ENCODE data around the gene IRS1.

IRS1 gene

DNA sequence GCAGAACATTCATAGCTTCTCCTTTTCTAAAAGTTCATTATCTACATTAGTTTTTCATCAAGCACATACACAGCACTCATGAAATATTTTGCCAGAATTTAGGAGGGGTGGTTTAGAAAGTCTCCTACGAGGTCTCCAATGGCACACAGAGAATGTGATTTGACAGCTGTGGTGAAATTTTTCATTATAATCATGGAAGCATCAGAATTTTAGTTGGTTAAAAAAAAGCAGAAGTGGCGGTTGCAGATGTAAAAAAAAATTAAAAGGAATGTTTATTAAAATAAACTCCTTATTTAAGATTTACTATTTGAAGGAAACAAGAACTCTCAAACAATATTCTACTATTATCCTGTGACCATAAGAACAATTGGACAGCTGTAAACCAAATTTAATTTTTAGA lies 25.4 kb upstream of the IRS1 start:
- no peak for DNase-seq

- peak; percentile 79 for DNase-seq
Observed at GRCh38 chr2:226818930-226819329, 19.3 kb upstream of the IRS1 start.

GRCh38 chr2:226813148-226813701 lies 13.6 kb upstream of the IRS1 start:
- peak; percentile 37 for DNase-seq

- DNase-seq, result no peak
Observed at GRCh38 chr2:226803410-226803809, 3.8 kb upstream of the IRS1 start.

DNA sequence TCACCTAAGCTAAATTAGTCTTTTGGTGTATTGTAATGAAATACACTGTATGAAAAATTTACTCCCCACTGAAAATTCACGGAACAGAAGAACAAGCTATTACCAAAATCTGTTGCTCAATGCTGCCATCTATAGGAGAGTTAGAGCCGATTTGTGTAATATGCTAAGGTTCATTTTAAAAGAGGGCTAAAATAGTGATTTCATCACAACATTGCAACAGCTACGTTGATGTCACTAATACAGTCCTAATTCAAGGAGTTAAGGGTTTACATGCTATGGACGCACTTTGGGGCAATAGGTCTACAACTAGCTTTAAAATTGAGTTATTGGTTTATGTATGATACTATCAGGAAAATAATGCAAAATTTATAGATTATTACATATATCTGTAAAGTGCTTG lies 3.0 kb upstream of the IRS1 start:
- peak; percentile 83 for DNase-seq

DNA sequence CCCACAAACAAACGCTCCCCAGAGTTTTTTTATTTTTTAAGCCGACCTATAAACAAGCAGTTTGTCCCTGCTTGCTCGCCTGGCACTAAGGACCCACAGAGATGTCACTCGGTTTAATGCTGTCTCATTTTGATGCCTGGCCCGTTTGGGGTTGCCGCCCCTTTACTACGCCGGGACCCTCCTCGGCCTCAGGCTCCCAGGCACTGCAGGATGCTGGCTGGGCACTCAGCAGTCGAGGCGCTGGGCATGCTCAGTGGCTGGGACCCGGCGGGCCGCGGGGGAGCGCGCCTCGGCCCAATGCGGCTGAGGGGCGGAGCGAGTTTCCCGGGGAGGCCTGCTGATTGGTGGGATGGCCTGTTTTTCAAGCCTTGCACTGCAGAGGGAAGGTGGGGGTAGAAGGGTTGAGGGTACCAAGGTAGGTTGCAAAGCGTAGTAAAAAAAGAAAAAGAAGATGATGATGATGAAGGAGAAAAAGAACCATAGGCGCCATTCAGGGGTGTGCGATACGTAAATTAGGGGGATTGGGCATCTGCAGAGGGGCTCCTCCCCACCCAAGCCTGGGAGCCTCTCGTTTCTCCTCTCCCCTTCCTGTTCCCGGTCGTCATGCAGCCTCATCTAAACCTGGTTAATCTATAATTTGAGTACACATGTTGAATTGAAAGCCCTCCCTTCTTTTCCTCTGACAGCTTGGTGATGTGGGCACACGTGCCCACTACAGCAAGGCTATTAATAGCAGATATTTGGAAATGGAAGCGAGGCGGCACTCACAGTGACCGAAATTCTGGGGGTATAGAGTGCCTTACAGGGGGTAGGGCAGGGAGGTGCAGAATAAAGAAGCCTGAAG lies 1.5 kb upstream of the IRS1 start:
- DNase-seq, result peak; percentile 91

GRCh38 chr2:226799976-226800940 lies 638 bp upstream of the IRS1 start:
- DNase-seq, result peak; percentile 62

DNA sequence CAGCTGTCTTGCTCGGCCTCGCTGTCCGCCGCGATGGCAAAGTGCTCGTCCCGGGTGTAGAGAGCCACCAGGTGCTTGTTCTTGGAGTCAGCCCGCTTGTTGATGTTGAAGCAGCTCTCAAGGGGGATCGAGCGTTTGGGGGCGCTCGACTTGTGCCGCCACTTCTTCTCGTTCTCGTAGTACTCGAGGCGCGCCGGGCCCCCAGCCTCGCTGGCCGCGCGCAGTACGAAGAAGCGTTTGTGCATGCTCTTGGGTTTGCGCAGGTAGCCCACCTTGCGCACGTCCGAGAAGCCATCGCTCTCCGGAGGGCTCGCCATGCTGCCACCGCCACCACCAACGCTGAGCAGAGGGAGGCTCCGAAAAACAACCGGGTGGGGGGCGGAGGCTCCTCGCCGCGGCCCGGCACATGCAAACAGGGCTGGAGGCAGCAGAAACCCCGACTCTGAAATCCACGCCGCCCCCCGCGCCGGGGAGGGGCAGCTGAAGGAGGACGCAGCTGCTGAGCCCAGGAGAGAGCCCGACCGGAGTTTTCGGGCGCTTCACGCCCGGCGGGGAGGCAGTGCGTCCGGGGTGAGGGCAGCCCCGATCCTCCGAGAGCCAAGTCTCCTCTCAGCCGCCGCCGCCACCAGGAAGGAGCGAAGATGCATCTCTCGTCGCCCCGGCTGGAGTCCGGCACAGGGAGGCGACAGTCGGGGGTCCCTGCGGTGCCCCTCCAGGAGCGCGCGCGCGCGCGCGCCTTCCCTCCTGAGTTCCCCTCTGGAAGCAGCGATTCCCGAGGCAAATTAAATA lies 1.0 kb downstream of the IRS1 start:
- peak; percentile 58 for DNase-seq

- DNase-seq, result peak; percentile 15
Observed at GRCh38 chr2:226797989-226798421, 1.6 kb downstream of the IRS1 start.

- DNase-seq, result no peak
Observed at GRCh38 chr2:226797289-226797988, 2.2 kb downstream of the IRS1 start.

GRCh38 chr2:226796840-226797288 lies 2.8 kb downstream of the IRS1 start:
- no peak for DNase-seq

GRCh38 chr2:226796012-226796839 lies 3.4 kb downstream of the IRS1 start:
- DNase-seq, result no peak

DNA sequence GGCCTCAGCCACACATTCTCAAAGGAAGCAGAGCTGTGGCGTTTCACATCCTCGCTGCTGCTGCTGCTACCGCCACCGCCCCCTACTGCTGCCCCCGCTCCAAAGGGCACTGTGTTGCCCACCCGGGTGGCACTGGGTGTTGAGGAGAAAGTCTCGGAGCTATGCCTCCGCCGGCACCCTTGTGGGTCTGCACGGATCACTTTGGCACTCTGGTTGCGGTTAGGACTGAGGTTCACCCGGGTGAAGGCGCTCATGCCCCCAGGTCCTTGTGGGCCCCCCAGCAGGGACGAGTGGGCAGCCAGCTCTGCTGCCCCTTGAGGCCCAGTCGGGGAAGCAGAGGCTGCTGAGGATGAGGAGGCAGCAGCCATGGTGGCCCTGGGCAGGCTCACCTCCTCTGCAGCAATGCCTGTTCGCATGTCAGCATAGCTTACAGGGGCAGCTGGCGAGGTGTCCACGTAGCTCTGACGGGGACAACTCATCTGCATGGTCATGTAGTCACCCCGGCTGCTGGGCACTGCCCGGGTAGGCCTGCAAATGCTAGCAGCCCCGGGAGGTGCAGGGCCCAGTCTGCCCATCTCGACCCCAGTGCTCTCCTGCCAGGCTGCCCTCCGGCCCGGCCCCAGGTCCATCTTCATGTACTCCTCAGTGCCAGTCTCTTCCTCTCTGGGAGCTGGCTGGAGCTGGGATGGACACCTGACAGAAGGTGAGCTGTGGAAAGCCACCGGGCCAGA lies 4.2 kb downstream of the IRS1 start:
- DNase-seq, result no peak

DNA sequence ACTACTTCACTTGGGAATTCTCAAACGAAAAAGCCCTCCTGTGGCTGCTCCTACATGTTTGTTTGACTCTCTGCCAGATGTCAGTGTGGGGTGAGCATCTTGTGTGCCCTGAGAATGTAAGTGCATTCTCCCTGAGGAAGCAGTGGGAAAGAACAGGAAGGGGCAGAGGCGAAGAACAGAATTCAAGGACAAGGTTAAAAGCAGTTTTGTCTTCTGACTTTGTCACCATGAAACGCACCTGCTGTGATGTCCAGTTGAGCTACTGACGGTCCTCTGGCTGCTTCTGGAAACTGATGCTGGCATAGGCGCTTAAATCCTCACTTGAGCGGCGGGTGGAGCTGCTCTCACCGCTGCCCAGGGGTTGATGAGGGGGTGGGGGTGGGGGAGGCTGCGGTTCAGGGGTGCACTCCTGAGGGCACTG lies 4.9 kb downstream of the IRS1 start:
- no peak for DNase-seq

GRCh38 chr2:226794196-226794661 lies 5.4 kb downstream of the IRS1 start:
- no peak for DNase-seq

DNA sequence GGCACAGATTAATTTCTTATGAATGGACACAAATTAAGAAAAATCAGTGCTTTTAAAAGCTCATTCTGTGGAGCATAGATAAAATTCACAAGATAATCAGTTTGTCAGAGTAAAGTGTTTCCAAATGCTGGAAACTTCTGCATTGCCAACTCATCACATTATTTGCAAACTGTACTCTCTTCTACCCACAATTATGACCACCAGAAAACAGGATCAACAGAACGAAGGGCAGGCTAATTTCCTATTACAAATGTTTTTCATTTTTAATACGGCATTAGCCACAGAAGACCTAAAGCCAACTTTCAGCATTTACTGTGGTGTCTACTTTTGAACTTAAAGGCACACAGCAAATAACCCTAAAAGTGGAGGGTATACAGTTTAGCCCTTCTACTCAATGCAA lies 6.0 kb downstream of the IRS1 start:
- no peak for DNase-seq

DNA sequence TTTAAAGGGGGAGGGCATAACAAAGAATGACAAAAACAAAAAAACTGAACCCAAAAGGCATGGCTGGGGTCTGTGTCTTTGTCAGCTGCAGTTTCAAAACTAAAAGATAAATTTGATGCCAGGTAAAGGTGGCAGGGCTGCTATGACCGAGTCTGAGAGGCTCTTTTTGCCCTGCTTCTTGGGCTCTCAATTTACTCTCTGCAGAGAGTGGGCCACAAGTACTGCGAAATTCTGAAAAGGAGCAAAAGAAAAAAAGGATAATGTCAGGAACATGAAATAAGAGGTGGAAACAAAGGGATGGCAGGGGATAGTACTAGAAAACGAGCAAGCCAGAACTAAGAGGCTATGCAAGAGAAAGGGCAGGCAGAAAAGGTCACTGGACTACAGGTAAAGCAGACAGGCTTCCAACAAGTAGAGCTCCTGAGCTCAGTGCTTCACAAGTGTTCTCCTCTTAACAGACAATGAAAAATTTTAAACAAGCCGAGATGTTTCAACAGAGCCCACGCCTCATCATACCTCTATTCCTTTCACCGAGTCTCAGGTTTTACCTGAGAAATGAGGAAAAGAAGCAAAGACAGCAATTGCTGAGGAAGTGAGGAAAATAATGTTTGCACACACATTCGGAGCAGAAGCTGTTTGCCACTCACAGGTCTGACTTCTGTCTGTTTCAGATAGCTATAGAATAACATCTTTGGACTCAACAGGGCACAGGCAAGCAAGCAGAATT lies 7.3 kb downstream of the IRS1 start:
- peak; percentile 52 for DNase-seq

DNA sequence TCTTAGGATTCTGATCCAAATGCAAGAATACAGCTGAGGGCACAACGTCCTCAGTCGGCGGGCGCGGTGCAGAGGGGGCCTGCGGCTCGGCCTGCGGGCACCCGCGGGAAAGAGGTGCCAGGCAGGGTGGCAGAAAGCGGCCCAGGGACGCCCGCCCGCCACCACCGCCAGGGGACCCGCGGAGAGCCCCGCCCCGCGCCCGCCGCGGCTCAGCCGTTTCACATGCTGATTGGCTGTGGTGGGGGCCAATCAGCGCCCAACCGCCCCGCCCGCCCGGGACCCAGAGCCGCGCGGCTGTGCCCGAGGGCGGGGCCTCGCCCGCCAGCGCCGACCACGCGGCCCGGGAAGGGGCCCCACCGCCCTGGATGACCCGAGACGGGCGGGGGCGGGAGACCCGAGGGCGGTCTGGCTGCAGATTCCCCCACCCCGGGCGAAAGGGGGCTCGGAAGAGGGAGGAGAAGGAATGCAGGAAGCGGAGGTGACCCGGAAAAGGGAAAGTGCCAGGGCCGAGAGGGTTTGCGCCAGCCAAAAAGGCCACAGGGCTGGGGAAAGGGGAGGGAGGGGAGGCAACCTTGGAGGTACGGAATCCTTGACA lies 8.0 kb downstream of the IRS1 start:
- peak; percentile 93 for DNase-seq

GRCh38 chr2:226791056-226791486 lies 8.5 kb downstream of the IRS1 start:
- peak; percentile 80 for DNase-seq

Data from DMS53 (cell line).